Testis (tissue), 2 donors: ENCODE data around the gene KCNAB2.

Experiments used
- CTCF ChIP-seq, 3 experiments: fragments of 450-650 bp in 2 of 3; fragments of 200-600 bp in 1 of 3; sonication (generic) in 1 of 3; IDR thresholded peaks; one replicate each; pipeline ENCODE4 v1.5.1; 2016 to 2019; ENCODE audit warnings: antibody characterized with exemption in 3 of 3, mild to moderate bottlenecking in 2 of 3, moderate library complexity in 1 of 3
- POLR2A ChIP-seq: fragments of 450-650 bp; IDR thresholded peaks from one replicate; pipeline ENCODE4 v1.6.1; 2017; ENCODE audit warnings: antibody characterized with exemption, mild to moderate bottlenecking, moderate library complexity

GRCh38 chr1:6010554-6010953 lies 35.1 kb upstream of the KCNAB2 start:
- no peak for TF ChIP-seq CTCF (IDR thresholded peaks at IDR 0.05)
- TF ChIP-seq POLR2A, result no peak
